Measurements from ENCODE around the gene CRIM1. TPM values are rescaled to one million over a fixed set of nuclear protein-coding genes. Genes with fewer than 3 reads are reported as not detected.

CRIM1 gene
- total and polyA plus RNA-seq, 10 donors = 7.1 to 213 (median 110) TPM

DNA sequence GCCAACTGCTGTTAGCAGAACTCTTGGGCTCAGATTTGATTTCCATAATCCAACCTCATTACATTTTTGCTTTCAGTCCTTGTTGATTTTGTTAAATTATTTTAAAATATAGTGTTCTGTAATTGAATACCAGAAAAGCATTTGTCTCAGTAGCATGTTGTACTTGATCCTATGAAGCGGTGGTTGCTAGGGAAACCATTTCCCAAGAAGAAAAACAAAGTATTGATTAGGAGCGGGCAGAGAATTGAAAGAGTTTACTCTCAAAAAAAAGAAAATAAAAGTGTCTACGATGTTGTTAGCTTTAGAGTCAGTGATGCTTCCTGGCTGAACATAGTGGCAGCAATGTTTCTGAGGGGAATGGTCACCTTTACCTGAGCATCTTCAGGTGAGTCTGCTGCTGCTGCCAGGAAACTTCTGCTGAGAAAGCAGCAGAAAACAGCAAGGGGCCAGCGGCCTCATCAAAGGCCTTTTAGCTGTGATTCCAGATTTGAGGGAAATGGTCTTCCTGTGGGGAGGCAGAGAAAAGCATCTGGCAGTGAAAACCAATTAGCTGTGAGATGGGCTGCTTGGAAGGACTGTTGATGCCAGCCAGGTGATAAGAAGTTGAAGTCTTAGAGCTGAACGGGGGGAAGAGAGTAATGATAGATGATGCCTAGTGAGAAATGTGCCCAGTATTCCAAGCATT lies 37.1 kb downstream of the CRIM1 start:
- no peak overlapping the region for H3K27ac ChIP-seq
- TF ChIP-seq, protein P1, sequence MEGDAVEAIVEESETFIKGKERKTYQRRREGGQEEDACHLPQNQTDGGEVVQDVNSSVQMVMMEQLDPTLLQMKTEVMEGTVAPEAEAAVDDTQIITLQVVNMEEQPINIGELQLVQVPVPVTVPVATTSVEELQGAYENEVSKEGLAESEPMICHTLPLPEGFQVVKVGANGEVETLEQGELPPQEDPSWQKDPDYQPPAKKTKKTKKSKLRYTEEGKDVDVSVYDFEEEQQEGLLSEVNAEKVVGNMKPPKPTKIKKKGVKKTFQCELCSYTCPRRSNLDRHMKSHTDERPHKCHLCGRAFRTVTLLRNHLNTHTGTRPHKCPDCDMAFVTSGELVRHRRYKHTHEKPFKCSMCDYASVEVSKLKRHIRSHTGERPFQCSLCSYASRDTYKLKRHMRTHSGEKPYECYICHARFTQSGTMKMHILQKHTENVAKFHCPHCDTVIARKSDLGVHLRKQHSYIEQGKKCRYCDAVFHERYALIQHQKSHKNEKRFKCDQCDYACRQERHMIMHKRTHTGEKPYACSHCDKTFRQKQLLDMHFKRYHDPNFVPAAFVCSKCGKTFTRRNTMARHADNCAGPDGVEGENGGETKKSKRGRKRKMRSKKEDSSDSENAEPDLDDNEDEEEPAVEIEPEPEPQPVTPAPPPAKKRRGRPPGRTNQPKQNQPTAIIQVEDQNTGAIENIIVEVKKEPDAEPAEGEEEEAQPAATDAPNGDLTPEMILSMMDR (IDR thresholded peaks at IDR 0.05 in 8 of 11, conservative IDR thresholded peaks at IDR 0.05 in 3 of 11) = no peak
- TF ChIP-seq POLR2AphosphoS5 (IDR thresholded peaks at IDR 0.05) (no peak), POLR2A (IDR thresholded peaks at IDR 0.05) (no peak)
- no peaks in the 10 kb centered on the region for H3K27me3 ChIP-seq (replicated peaks in 1 of 7)
- peaks cover 0 to 11% (median 2%) of the 10 kb centered on the region in 6 donors for H3K36me3 ChIP-seq
- H3K9me3 ChIP-seq = no peaks in the 10 kb centered on the region
- H3K4me3 ChIP-seq = no peak overlapping the region
- intact Hi-C loops (cut with DNase I; ENCODE audit: low total_unique reads) = no loop called here
- peaks cover 0 to 49% (median 23%) of the 10 kb centered on the region in 6 donors for H3K4me1 ChIP-seq
- 82 to 90% (median 86%) methylated on average over 5 of the region's 5 CpGs for WGBS, 5 donors
- no peak for DNase-seq

DNA sequence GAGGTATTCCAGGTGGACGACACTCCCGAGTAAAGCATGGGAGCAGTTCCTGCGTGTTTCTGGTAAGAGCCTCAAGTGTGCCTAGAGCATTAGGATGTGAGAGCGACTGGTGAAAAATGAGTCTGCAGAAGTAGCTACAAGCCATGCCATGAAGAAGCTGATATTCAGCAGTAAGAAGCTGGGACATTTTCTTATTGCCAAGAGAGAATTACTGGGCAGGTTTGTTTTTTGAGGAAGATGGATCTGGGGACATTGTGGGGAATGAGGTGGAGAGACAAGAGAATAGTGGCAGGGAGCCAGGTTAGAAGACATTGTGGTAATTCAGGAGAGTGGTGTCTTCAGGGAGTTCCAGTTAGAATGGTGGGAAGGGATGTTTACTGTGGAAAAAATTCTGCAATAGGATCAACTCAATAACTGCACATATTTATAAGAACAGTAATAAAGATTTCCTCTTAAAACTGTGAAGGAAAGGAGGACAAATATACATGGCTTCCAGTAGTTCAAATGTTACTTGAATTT lies 38.2 kb downstream of the CRIM1 start:
- H3K4me3 ChIP-seq = no peak overlapping the region
- H3K4me1 ChIP-seq = peaks cover 0 to 38% (median 15%) of the 10 kb centered on the region in 6 donors
- intact Hi-C loops (cut with DNase I; ENCODE audit: low total_unique reads) = no loop called here
- H3K36me3 ChIP-seq = peaks cover 0 to 17% (median 2%) of the 10 kb centered on the region in 6 donors
- TF ChIP-seq, protein P1 (IDR thresholded peaks at IDR 0.05 in 8 of 11, conservative IDR thresholded peaks at IDR 0.05 in 3 of 11) = no peak
- TF ChIP-seq POLR2AphosphoS5 (IDR thresholded peaks at IDR 0.05) (no peak), POLR2A (IDR thresholded peaks at IDR 0.05) (no peak)
- DNase-seq = no peak
- H3K27ac ChIP-seq = no peak overlapping the region
- WGBS, 5 donors = 84 to 92% (median 88%) methylated on average over 4 of the region's 4 CpGs
- H3K27me3 ChIP-seq (replicated peaks in 1 of 7) = no peaks in the 10 kb centered on the region
- H3K9me3 ChIP-seq = no peaks in the 10 kb centered on the region

DNA sequence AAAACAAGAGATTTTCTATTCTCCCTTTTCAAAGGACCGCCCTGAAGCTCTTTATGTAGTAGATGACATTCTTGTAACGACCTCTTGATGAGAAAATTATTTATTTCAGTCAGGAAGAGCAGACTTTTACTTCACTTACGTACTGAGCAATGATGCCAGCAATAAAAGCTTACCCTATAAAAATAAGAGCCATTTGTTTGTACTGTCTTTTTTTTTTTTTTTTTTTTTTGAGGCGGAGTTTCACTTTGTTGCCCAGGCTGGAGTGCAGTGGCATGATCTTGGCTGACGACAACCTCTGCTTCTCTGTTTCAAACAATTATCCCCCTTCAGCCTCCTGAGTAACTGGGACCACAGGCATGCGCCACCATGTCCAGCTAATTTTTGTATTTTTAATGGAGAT lies 39.2 kb downstream of the CRIM1 start:
- intact Hi-C loops (cut with DNase I; ENCODE audit: low total_unique reads) = no loop called here
- TF ChIP-seq POLR2AphosphoS5 (IDR thresholded peaks at IDR 0.05) (no peak), POLR2A (IDR thresholded peaks at IDR 0.05) (no peak)
- TF ChIP-seq, protein P1 (IDR thresholded peaks at IDR 0.05 in 8 of 11, conservative IDR thresholded peaks at IDR 0.05 in 3 of 11) = no peak
- H3K4me1 ChIP-seq = peaks cover 0 to 28% (median 7%) of the 10 kb centered on the region in 6 donors
- H3K4me3 ChIP-seq = no peak overlapping the region
- no peak for DNase-seq
- 72 to 87% (median 83%) methylated on average over 6 of the region's 6 CpGs for WGBS, 5 donors
- H3K27ac ChIP-seq = no peak overlapping the region
- H3K36me3 ChIP-seq = peaks cover 0 to 17% (median 2%) of the 10 kb centered on the region in 6 donors
- H3K27me3 ChIP-seq (replicated peaks in 1 of 7) = no peaks in the 10 kb centered on the region
- H3K9me3 ChIP-seq = no peaks in the 10 kb centered on the region

DNA sequence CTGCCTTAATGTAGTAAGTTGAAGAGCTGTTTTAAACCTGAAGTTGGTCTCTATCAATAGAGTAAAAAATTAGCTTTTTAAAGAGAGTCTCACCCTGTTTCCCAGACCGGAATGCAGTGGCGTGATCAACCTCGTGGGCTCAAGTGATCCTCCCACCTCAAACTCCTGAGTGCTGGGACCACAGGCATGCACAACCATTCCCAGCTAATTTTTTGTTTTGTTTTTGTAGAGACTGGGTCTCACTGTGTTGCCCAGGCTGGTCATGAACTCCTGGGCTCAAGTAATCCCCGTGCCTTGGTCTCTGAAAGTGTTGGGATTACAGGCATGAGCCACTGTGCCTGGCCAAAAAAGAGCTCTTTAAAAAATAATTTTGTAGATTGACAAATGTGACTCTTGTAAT lies 40.3 kb downstream of the CRIM1 start:
- TF ChIP-seq POLR2A (IDR thresholded peaks at IDR 0.05) (no peak), POLR2AphosphoS5 (IDR thresholded peaks at IDR 0.05) (no peak)
- H3K27ac ChIP-seq = no peak overlapping the region
- H3K4me3 ChIP-seq = no peak overlapping the region
- no peaks in the 10 kb centered on the region for H3K27me3 ChIP-seq (replicated peaks in 1 of 7)
- intact Hi-C loops (cut with DNase I; ENCODE audit: low total_unique reads) = no loop called here
- peaks cover 0 to 17% (median 2%) of the 10 kb centered on the region in 6 donors for H3K36me3 ChIP-seq
- DNase-seq = no peak
- WGBS, 5 donors = 89 to 98% (median 92%) methylated on average over 4 of the region's 4 CpGs
- H3K9me3 ChIP-seq = no peaks in the 10 kb centered on the region
- H3K4me1 ChIP-seq = peaks cover 0 to 22% (median 5%) of the 10 kb centered on the region in 6 donors

Data from spleen (tissue), 11 donors.